Mesodermal cell (in vitro differentiated cells): ENCODE data around the gene VDR. TPM values are rescaled to one million over a fixed set of nuclear protein-coding genes. Genes with fewer than 3 reads are reported as not detected.

Experiments
- H3K27ac ChIP-seq: 2 replicates; pipeline ENCODE4 v1.7.0; 2013; ENCODE audit warnings: mild to moderate bottlenecking, low read depth, low read length, moderate library complexity; ENCODE audit not compliant: severe bottlenecking
- H3K36me3 ChIP-seq: 2 replicates; pipeline ENCODE4 v1.7.1; 2013; ENCODE audit warnings: mild to moderate bottlenecking, low read length, moderate library complexity; ENCODE audit not compliant: control insufficient read depth, insufficient read depth
- H3K4me1 ChIP-seq: one replicate; pipeline ENCODE4 v1.7.1; 2013; ENCODE audit warnings: mild to moderate bottlenecking, low read length; ENCODE audit not compliant: insufficient read depth, control insufficient read depth, poor library complexity, severe bottlenecking
- H3K4me3 ChIP-seq: 2 replicates; pipeline ENCODE4 v1.7.0; 2013; ENCODE audit warnings: low read length, control low read depth, mild to moderate bottlenecking; ENCODE audit not compliant: insufficient read depth, poor library complexity, severe bottlenecking; ENCODE audit errors: extremely low read depth
- H3K9me3 ChIP-seq: 2 replicates; pipeline ENCODE4 v1.7.1; 2013; ENCODE audit warnings: mild to moderate bottlenecking, low read length, moderate library complexity; ENCODE audit not compliant: control insufficient read depth
- WGBS, 2 experiments: methylation state at CpG; one replicate each; pipeline ENCODE4 v1.1.5; 2013; ENCODE audit warnings: missing lambda C conversion rate in 2 of 2; ENCODE audit not compliant: insufficient coverage in 2 of 2; 5-methylcytosine and 5-hydroxymethylcytosine counted together
- polyA plus RNA-seq, 2 experiments: library from polyadenylated mRNA; stranded (reverse); fragments of 50-300 nt; gene quantifications; one replicate each; pipeline ENCODE4 v1.2.3, GENCODE V29; 2013

VDR gene
- 1.2 TPM for polyA plus RNA-seq (2013, experiment 1 of 2)
- 0.81 TPM for polyA plus RNA-seq (2013, experiment 2 of 2)

GRCh38 chr12:47904713-47905709, at the start of gene VDR:
Gene VDR, minus strand, starts transcription at chr12:47904994. Its CDS starts 25,881 bp downstream, at chr12:47879113.
- 2% methylated on average over 55 to 70 of the region's 79 CpGs for WGBS, 2 experiments
- Histone ChIP-seq H3K4me1 (peaks cover 27% of the 10 kb centered on the region), H3K9me3 (no peaks in the 10 kb centered on the region), H3K36me3 (no peaks in the 10 kb centered on the region), H3K27ac (no peak within 1 kb of the TSS), H3K4me3 (peak within 1 kb of the TSS; percentile 35)

DNA sequence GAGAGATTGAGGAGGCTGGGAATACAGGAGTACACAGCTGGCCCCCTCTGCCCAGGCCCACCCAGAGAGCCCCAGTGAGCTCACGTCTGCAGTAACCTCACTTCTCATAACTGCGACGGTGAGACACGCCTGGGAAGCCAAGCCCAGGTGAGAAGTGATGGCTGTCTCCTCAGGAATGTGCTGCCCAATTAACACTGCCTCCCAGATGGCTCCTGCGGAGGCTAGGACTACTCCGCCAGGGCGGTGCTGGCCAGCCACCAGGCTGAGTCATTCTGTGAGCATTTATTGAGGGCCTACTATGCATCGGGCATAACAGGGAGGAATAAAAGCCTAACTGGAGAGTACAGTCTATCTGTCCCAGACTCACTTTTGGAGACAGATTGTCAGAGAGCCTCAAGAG, 49.3 kb upstream of the VDR start:
- Histone ChIP-seq H3K27ac (no peak overlapping the region), H3K36me3 (no peaks in the 10 kb centered on the region), H3K9me3 (peaks cover 8% of the 10 kb centered on the region), H3K4me1 (no peaks in the 10 kb centered on the region), H3K4me3 (no peak overlapping the region)
- 74 to 92% methylated on average over 7 to 8 of the region's 8 CpGs for WGBS, 2 experiments

DNA sequence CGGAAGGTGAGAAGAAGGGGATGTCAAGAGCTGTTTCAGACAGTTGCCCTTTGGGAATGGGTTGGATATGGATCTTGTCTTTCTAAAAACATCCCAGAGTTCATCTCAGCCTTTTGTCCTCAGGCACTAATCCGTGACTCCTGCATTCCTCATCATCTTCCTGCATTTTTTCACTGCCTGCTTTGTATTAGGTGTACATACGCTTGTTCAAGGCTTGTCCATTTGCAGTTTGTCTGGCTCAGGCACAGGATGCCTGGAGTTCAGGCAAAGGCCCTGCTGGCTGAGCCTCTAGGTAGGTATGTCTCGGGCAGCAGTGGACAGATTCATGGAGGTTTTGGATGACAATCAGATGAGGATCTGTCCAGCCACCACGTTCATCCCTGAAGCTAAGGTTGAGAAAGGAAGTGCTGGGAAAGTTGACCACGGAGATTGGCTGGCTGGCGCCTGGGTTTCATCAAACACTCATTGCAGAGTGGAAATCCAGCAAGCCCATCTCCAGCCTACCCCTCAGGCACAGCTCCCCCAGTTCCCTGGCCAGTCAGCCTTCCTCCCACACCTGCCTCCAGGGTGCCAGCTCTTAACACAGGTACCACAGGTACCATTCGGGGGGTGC, 46.2 kb upstream of the VDR start:
- H3K36me3 ChIP-seq = no peaks in the 10 kb centered on the region
- H3K4me1 ChIP-seq = peaks cover 7% of the 10 kb centered on the region
- H3K4me3 ChIP-seq = no peak overlapping the region
- H3K27ac ChIP-seq = no peak overlapping the region
- WGBS, 2 experiments = 89 to 92% methylated on average over 4 to 8 of the region's 8 CpGs
- H3K9me3 ChIP-seq = no peaks in the 10 kb centered on the region

GRCh38 chr12:47949441-47950341, 44.9 kb upstream of the VDR start:
- Histone ChIP-seq H3K4me3 (no peak overlapping the region), H3K4me1 (peaks cover 7% of the 10 kb centered on the region), H3K27ac (no peak overlapping the region), H3K36me3 (no peaks in the 10 kb centered on the region), H3K9me3 (no peaks in the 10 kb centered on the region)
- 61 to 69% methylated on average over 24 to 30 of the region's 32 CpGs for WGBS, 2 experiments

DNA sequence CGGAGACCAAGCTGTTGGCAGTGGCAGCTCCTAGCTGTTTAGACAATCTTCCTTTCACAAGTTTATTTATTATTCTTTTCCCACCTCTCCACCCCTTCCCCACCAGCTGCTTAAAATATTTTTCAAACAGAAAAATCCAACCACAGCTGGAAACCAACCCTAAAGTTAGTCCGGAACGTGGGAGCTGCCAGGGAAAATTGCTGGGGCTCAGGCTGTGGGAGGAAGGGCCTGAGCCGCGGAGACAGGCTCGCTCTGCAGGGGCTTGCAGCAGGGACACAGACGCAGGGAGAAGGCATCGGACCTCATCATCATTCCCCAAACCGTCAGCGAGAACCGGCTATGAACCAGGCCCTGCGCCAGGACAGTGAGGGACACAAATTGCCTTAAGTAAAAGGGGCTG, 42.5 kb upstream of the VDR start:
- no peaks in the 10 kb centered on the region for H3K9me3 ChIP-seq
- peaks cover 7% of the 10 kb centered on the region for H3K4me1 ChIP-seq
- WGBS, 2 experiments = 77 to 89% methylated on average over 7 to 12 of the region's 12 CpGs
- H3K27ac ChIP-seq = no peak overlapping the region
- no peaks in the 10 kb centered on the region for H3K36me3 ChIP-seq
- H3K4me3 ChIP-seq = no peak overlapping the region

DNA sequence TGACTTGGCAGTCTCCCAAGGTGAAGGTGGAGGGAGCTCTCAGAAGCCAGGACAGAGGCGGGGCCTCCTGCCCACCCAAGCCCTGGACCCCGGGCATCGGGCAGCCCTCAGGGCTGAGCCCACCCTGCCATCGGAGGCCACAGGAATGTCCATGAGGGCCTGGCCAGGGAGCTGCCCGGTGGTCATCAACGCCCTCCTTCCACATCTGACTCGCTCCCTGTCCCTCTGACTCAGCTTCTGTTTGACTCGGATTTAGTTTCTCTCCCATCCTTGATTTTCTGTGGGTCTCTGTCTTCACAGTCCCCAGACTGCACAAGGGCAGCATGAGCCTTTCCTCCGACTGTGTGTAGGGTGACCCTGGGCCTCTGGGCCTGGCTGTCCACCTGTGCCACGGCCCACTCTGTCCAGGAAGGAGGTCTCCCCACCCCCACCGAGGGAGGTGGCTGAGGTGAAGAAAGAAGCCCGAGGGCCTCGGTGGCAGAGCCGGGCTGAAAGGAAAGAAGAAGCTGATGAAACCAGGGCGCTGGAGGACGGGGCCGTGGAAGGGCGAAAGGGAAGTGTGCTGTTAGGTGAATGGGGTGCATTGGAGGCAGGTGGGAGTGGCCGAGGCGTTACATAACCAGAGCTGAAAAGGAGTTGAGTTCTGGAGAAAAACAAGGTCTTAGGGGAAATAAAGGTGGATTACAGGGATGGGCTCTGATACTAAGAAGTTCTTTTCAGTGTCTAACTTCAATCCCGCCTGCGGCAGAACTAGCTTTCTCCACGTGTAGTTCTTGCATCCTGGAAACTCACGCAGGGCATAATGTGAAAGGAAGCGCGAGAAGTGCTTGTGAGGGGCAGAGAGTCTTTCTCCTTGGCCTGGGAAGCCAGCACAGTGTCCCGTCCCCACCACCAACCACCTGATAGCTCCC, 41.9 kb upstream of the VDR start:
- Histone ChIP-seq H3K4me1 (peaks cover 7% of the 10 kb centered on the region), H3K27ac (no peak overlapping the region), H3K4me3 (no peak overlapping the region), H3K36me3 (no peaks in the 10 kb centered on the region), H3K9me3 (no peaks in the 10 kb centered on the region)
- WGBS, 2 experiments = 81 to 84% methylated on average over 20 to 24 of the region's 27 CpGs

- Histone ChIP-seq H3K27ac (no peak overlapping the region), H3K4me3 (no peak overlapping the region), H3K36me3 (no peaks in the 10 kb centered on the region), H3K9me3 (no peaks in the 10 kb centered on the region), H3K4me1 (peaks cover 7% of the 10 kb centered on the region)
- WGBS, 2 experiments = 100% methylated on average over 1 of the region's 1 CpG; no CpG with 5 or more reads in 1 of the 2 experiments
Observed at GRCh38 chr12:47945341-47945728, 40.5 kb upstream of the VDR start.

DNA sequence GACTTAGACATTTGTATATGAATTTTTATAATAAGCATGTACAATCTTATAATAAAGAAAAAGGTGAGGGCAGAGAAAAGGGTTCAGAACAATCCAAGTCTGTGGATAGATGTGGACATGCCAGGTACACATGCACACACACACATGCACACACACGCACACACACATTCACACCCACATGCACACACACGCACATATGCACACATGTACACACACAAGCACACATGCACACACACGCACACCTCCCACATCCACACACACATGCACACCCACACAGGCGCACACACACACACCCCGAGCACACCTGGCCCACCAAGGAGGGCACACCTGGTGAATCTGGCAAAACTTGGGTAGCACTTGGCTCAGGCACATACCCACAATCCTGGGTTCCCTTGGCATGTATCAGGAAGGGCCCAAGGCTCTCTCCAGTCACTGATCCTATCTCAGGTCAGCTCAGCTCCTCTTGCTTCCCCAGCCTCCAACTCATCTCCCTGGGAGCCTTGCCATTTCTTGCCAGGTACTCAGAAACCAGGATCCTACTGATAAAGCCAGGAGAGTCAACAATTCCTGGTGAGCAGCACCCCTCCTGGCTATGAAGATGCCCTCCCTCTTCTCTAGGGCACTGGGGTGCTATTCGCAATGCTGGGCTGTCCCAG, 40.0 kb upstream of the VDR start:
- Histone ChIP-seq H3K4me3 (no peak overlapping the region), H3K9me3 (no peaks in the 10 kb centered on the region), H3K36me3 (no peaks in the 10 kb centered on the region), H3K27ac (no peak overlapping the region), H3K4me1 (peaks cover 7% of the 10 kb centered on the region)
- 93 to 95% methylated on average over 3 to 4 of the region's 6 CpGs for WGBS, 2 experiments

DNA sequence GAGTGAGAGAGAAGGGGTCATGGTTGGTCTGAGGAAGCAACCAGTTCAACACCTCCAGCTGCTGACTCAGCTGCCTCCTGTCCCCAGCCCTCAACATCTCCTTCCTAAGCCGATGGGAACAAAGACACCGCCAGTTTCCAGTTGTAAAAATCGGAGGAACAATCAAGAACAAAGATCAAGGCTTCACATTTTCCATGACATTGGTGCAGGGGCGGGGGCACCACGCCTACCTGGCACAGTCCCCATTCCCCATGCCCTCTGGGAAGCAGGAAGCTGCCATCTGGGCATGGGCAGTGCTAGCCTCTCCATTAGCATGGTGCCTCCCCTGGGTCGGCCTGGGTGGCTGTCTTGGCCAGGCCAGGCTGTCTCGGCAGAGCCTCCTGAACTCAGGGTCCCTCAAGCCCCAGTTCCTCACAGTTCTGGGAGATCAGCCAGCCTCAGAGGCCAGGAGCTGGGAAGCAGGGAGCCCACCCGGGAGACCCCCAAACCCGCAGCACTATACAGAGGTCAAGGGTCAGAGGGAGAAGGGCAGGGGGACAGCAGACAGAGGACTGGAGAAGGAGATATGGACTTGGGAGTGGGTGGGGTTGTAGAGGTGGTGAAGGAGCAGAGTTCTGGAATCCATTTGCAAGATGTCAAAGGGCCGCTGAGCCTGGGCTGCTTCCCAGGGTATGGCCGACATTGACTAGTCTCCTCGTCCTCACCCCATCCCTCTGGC, 39.0 kb upstream of the VDR start:
- WGBS, 2 experiments = 83% methylated on average over 10 to 12 of the region's 12 CpGs
- Histone ChIP-seq H3K36me3 (no peaks in the 10 kb centered on the region), H3K9me3 (no peaks in the 10 kb centered on the region), H3K4me3 (no peak overlapping the region), H3K27ac (no peak overlapping the region), H3K4me1 (peaks cover 7% of the 10 kb centered on the region)
